Transverse colon (tissue), 4 donors: ENCODE measurements around the gene CCDC6.

Source experiments
- EP300 ChIP-seq: sonication (generic); formaldehyde crosslinking; IDR thresholded peaks from one replicate; pipeline ENCODE4 v1.6.1; 2017; ENCODE audit warnings: antibody characterized with exemption, low read depth
- POLR2A ChIP-seq: fragments of 450-650 bp; IDR thresholded peaks from one replicate; pipeline ENCODE4 v1.6.1; 2016; ENCODE audit warnings: antibody characterized with exemption, mild to moderate bottlenecking, moderate library complexity
- POLR2AphosphoS5 ChIP-seq, 3 donors: sonication (generic); formaldehyde crosslinking; IDR thresholded peaks; one replicate each; pipeline ENCODE4 v1.6.1; 2016; ENCODE audit warnings: antibody characterized with exemption in 3 of 3
- TF ChIP-seq, protein P1 (sequence below), 5 experiments: fragments of 200-600 bp in 3 of 5; fragments of 450-650 bp in 2 of 5; sonication (generic) in 3 of 5; IDR thresholded peaks; 1 replicate in 2 of 5; 2 replicates in 3 of 5; pipeline ENCODE4 v1.5.1; 2016 to 2017; ENCODE audit warnings: antibody characterized with exemption in 5 of 5, inconsistent platforms in 3 of 5, mild to moderate bottlenecking in 2 of 5, moderate library complexity in 1 of 5

DNA sequence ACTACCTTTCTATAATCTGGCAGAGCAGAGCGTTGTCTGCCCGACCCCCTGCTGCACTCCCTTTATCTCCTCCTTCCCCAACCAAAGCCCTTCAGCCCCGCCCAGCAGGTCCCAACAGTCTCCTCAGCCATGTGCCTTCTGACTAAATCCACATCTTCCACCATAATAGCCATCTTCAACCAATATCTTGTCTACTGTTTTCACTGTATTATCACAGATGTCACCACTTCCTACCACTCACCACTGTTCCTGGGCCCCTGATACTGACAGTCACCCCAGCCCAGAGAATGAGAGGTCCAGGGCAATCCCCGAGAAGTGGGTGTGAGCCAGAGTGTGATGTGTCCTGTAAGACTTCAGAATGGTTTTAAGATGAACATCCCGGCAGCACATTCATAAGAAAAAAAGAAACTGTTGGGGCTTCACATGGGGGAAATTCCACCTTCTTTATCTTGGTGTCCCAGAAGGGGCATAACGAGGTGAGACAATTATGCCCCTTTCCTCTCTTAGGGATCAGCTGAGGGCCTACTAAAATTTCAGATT, 25.3 kb downstream of the CCDC6 start:
- TF ChIP-seq, protein P1, sequence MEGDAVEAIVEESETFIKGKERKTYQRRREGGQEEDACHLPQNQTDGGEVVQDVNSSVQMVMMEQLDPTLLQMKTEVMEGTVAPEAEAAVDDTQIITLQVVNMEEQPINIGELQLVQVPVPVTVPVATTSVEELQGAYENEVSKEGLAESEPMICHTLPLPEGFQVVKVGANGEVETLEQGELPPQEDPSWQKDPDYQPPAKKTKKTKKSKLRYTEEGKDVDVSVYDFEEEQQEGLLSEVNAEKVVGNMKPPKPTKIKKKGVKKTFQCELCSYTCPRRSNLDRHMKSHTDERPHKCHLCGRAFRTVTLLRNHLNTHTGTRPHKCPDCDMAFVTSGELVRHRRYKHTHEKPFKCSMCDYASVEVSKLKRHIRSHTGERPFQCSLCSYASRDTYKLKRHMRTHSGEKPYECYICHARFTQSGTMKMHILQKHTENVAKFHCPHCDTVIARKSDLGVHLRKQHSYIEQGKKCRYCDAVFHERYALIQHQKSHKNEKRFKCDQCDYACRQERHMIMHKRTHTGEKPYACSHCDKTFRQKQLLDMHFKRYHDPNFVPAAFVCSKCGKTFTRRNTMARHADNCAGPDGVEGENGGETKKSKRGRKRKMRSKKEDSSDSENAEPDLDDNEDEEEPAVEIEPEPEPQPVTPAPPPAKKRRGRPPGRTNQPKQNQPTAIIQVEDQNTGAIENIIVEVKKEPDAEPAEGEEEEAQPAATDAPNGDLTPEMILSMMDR (IDR thresholded peaks at IDR 0.05): no peak
- TF ChIP-seq POLR2A (no peak), POLR2AphosphoS5 (IDR thresholded peaks at IDR 0.05) (no peak), EP300 (no peak)
